Measurements from ENCODE around the gene CRACDL.
A peak's percentile ranks its signal among the peaks of the same experiment; 100 is the strongest.

- TF ChIP-seq, protein P1, sequence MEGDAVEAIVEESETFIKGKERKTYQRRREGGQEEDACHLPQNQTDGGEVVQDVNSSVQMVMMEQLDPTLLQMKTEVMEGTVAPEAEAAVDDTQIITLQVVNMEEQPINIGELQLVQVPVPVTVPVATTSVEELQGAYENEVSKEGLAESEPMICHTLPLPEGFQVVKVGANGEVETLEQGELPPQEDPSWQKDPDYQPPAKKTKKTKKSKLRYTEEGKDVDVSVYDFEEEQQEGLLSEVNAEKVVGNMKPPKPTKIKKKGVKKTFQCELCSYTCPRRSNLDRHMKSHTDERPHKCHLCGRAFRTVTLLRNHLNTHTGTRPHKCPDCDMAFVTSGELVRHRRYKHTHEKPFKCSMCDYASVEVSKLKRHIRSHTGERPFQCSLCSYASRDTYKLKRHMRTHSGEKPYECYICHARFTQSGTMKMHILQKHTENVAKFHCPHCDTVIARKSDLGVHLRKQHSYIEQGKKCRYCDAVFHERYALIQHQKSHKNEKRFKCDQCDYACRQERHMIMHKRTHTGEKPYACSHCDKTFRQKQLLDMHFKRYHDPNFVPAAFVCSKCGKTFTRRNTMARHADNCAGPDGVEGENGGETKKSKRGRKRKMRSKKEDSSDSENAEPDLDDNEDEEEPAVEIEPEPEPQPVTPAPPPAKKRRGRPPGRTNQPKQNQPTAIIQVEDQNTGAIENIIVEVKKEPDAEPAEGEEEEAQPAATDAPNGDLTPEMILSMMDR (optimal IDR thresholded peaks at IDR 0.05 in 1 of 3, IDR thresholded peaks at IDR 0.05 in 1 of 3, conservative IDR thresholded peaks at IDR 0.05 in 1 of 3; ENCODE audit: extremely low read depth in 1 of 3, insufficient read depth in 2 of 3, low read length in 3 of 3), result peak in 2 of 3 experiments; percentile 20 to 60
- peak; percentile 54 for TF ChIP-seq EZH2 (IDR thresholded peaks at IDR 0.05; ENCODE audit: low read length)
Observed at GRCh38 chr2:98822301-98823164, 113.5 kb downstream of the CRACDL start.

Measured in keratinocyte (primary cell).